HepG2 (cell line): ENCODE results near the gene CASZ1. TPM values are rescaled to one million over a fixed set of nuclear protein-coding genes. Genes with fewer than 3 reads are reported as not detected.

Experiments
- ATAC-seq: fragments of 200-7000 bp; cut with Tn5 transposase; 3 replicates; pipeline ENCODE4 v1.9.1; 2020; ENCODE audit warnings: mild to moderate bottlenecking, moderate library complexity
- BruUV-seq: library from RNA; stranded (reverse); fragments of 400-500 nt; replicated peaks from 2 replicates; lab custom pipeline; 2021; lab: Mats Ljungman, UMichigan
- CTCF ChIA-PET: fragments of 300-600 bp; formaldehyde crosslinking; extraction: SDS; loops from one replicate; lab custom pipeline; 2021; ENCODE audit warnings: low total read pairs, inconsistent platforms, low intra/inter-chr PET ratio; lab: Yijun Ruan, JAX
- POLR2A ChIA-PET: fragments of 350-600 bp; sonication (Branson Sonifier 250); formaldehyde crosslinking; loops from one replicate; lab custom pipeline; 2020; ENCODE audit warnings: antibody characterized with exemption, inconsistent platforms; lab: Yijun Ruan, JAX
- DNase-seq: peaks from one replicate; pipeline ENCODE4 v3.0.0-alpha.2; 2015; ENCODE audit warnings: low spot score
- FAIRE-seq: peaks from 3 replicates; lab custom pipeline; 2011; peaks lifted over from hg19 to GRCh38; lab: Jason Lieb, UNC
- H2AFZ ChIP-seq: one replicate; pipeline ENCODE4 v1.6.1; 2011; ENCODE audit warnings: low read length, inconsistent platforms
- H3K27ac ChIP-seq: fragments of 300-600 bp; 3 replicates; pipeline ENCODE4 v1.8.0; 2011; ENCODE audit warnings: mixed run types, mild to moderate bottlenecking, mixed read lengths, low read length, inconsistent platforms; ENCODE audit not compliant: insufficient read depth; ENCODE audit errors: extremely low read length
- H3K27me3 ChIP-seq, 2 experiments: fragments of 200-600 bp in 1 of 2; 2 replicates in 1 of 2; 3 replicates in 1 of 2; pipeline versions ENCODE4 v1.6.0 to v1.8.0; 2011; ENCODE audit warnings: low read length in 2 of 2, mild to moderate bottlenecking in 2 of 2, moderate library complexity in 2 of 2, inconsistent platforms in 1 of 2; ENCODE audit not compliant: insufficient read depth in 2 of 2, control insufficient read depth in 1 of 2
- H3K36me3 ChIP-seq, 2 experiments: fragments of 200-600 bp in 1 of 2; replicated peaks in 1 of 2; 2 replicates in 1 of 2; 3 replicates in 1 of 2; pipeline versions ENCODE4 v1.5.1 to v1.8.0; 2011; ENCODE audit warnings: low read length in 2 of 2, inconsistent platforms in 1 of 2; ENCODE audit not compliant: insufficient read depth in 2 of 2, control insufficient read depth in 1 of 2
- H3K4me1 ChIP-seq: 2 replicates; pipeline ENCODE4 v1.5.1; 2012; ENCODE audit warnings: low read length, inconsistent platforms; ENCODE audit not compliant: insufficient read depth
- H3K4me2 ChIP-seq: 2 replicates; pipeline ENCODE4 v1.6.0; 2011; ENCODE audit warnings: low read depth, low read length, inconsistent platforms
- H3K4me3 ChIP-seq, 3 experiments: fragments of 200-600 bp in 1 of 3; sonication (generic), shearing (Covaris generic) in 1 of 3; replicated peaks in 1 of 3; 2 replicates each; pipeline ENCODE4 v1.5.1; 2011 to 2016; ENCODE audit warnings: low read length in 3 of 3, inconsistent platforms in 2 of 3, low read depth in 2 of 3, mild to moderate bottlenecking in 2 of 3, control low read depth in 1 of 3, mixed read lengths in 1 of 3; ENCODE audit not compliant: insufficient read depth in 1 of 3
- H3K79me2 ChIP-seq: one replicate; pipeline ENCODE4 v1.6.1; 2011; ENCODE audit warnings: low read length, inconsistent platforms; ENCODE audit not compliant: insufficient read depth
- H3K9ac ChIP-seq: 2 replicates; pipeline ENCODE4 v1.6.0; 2011; ENCODE audit warnings: mild to moderate bottlenecking, low read depth, low read length, inconsistent platforms; ENCODE audit not compliant: insufficient read depth
- H3K9me3 ChIP-seq: 2 replicates; pipeline ENCODE4 v1.5.1; 2012; ENCODE audit warnings: mild to moderate bottlenecking, low read length
- H4K20me1 ChIP-seq: 2 replicates; pipeline ENCODE4 v1.6.0; 2011; ENCODE audit warnings: inconsistent platforms, mild to moderate bottlenecking, low read length, moderate library complexity; ENCODE audit not compliant: insufficient read depth
- DNMT1 ChIP-seq: sonication (generic); formaldehyde crosslinking; IDR thresholded peaks from 2 replicates; pipeline ENCODE4 v1.5.1; 2020; ENCODE audit warnings: mild to moderate bottlenecking, missing genetic modification reagents
- HHEX ChIP-seq: IDR thresholded peaks from 2 replicates; pipeline ENCODE4 v1.6.1; 2016; ENCODE audit warnings: control low read depth
- MAF1 ChIP-seq: sonication (generic); formaldehyde crosslinking; IDR thresholded peaks from 2 replicates; pipeline ENCODE4 v1.5.0; 2020; ENCODE audit warnings: missing genetic modification reagents, borderline replicate concordance
- NFATC3 ChIP-seq: sonication (generic); formaldehyde crosslinking; IDR thresholded peaks from 2 replicates; pipeline ENCODE4 v1.5.1; 2020; ENCODE audit warnings: mild to moderate bottlenecking, missing genetic modification reagents
- PRPF4 ChIP-seq: fragments of 200-400 bp; formaldehyde crosslinking; IDR thresholded peaks from 2 replicates; pipeline ENCODE4 v1.6.1; 2016; ENCODE audit warnings: low read length, low read depth; ENCODE audit not compliant: poor library complexity, severe bottlenecking
- ZBTB7B ChIP-seq: sonication (generic); formaldehyde crosslinking; IDR thresholded peaks from 2 replicates; pipeline ENCODE4 v1.4.0; 2020; ENCODE audit warnings: missing genetic modification reagents
- ZFX ChIP-seq: sonication (generic); formaldehyde crosslinking; IDR thresholded peaks from 2 replicates; pipeline ENCODE4 v1.4.0; 2020; ENCODE audit warnings: mild to moderate bottlenecking, low read depth, missing genetic modification reagents, moderate library complexity
- ZNF768 ChIP-seq: sonication (generic); formaldehyde crosslinking; IDR thresholded peaks from 2 replicates; pipeline ENCODE4 v1.4.0; 2020; ENCODE audit warnings: missing genetic modification reagents
- ZNF790 ChIP-seq: sonication (generic); formaldehyde crosslinking; IDR thresholded peaks from 2 replicates; pipeline ENCODE4 v1.8.0; 2022; ENCODE audit warnings: missing genetic modification reagents, mild to moderate bottlenecking, borderline replicate concordance
- ZSCAN22 ChIP-seq: sonication (generic); formaldehyde crosslinking; IDR thresholded peaks from 2 replicates; pipeline ENCODE4 v1.4.0; 2020; ENCODE audit warnings: mild to moderate bottlenecking, missing genetic modification reagents
- ZZZ3 ChIP-seq: sonication (generic); formaldehyde crosslinking; IDR thresholded peaks from 2 replicates; pipeline ENCODE4 v1.4.0; 2020; ENCODE audit warnings: missing genetic modification reagents, mild to moderate bottlenecking, borderline replicate concordance
- WGBS: methylation state at CpG from one replicate; pipeline ENCODE4 v1.1.6; 2017; ENCODE audit warnings: low lambda C conversion rate; 5-methylcytosine and 5-hydroxymethylcytosine counted together
- in situ Hi-C: cut with HindIII; loops from 2 replicates; pipeline ENCODE4 v1.10.0; 2017; ENCODE audit warnings: low pct_unique_long_range_greater_than_20kb; ENCODE audit not compliant: extremely low pct_ligation_motif_present
- intact Hi-C: fragments of 100-400 bp; cut with micrococcal nuclease; formaldehyde crosslinking; loops from one replicate; pipeline ENCODE4 v1.10.0; 2022; ENCODE audit not compliant: unreplicated experiment
- polyA plus RNA-seq, 8 experiments: library from polyadenylated mRNA; depleted of rRNA in 3 of 8; stranded (reverse) in 7 of 8; unstranded in 1 of 8; fragments of >200 nt; fragmentation: Illumina TruSeq in 4 of 8; extraction: Trizol in 4 of 8; gene quantifications; 2 replicates each; pipeline versions ENCODE4 v1.2.1 to v1.2.3, GENCODE V29; 2011 to 2016; ENCODE audit warnings: low read depth in 4 of 8, missing spikeins in 1 of 8, mixed read lengths in 1 of 8; ENCODE audit not compliant: insufficient read depth in 1 of 8
- total RNA-seq, 5 experiments: library from RNA; depleted of rRNA; stranded (reverse); fragments of >200 nt; fragmentation: Illumina TruSeq; extraction: Trizol; gene quantifications; 2 replicates each; pipeline ENCODE4 v1.2.3, GENCODE V29; 2016; ENCODE audit warnings: low read depth in 1 of 5
- TF ChIP-seq, protein P1 (sequence below): sonication (generic); formaldehyde crosslinking; IDR thresholded peaks from 2 replicates; pipeline ENCODE4 v1.8.1; 2022; ENCODE audit warnings: mild to moderate bottlenecking, missing genetic modification reagents
- TF ChIP-seq, protein P2 (sequence below), 2 experiments: sonication (generic) in 1 of 2; formaldehyde crosslinking in 1 of 2; IDR thresholded peaks; 2 replicates each; pipeline versions ENCODE4 v1.4.0 to v1.6.1; 2016 to 2020; ENCODE audit warnings: borderline replicate concordance in 1 of 2, low read depth in 1 of 2, mild to moderate bottlenecking in 1 of 2, missing genetic modification reagents in 1 of 2

The CASZ1 gene
- total and polyA plus RNA-seq, 2 of the 13 experiments (the other 11 are each of a cell fraction or from before 2014, with no cell fraction given): 1.9 to 3.7 TPM

DNA sequence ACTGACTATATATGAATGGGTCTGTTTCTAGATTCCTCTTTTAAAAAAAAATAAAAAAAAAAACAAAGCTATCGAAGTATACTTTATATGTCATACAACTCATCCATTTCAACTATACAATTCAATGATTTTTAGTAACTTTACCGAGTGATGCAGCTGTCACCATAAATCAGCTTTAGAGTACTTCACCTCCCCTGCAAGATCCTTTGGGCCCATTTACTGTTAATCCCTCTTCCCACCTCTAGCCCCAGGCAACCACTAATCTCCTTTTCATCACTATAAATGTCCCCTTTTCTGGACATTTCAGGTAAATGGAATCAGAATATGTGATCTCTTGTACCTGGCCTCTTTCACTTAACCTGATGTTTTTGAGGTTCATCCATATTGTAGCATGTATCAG, 187.8 kb downstream of the CASZ1 start (continued):
- TF ChIP-seq ZNF790 (no peak), NFATC3 (no peak)

DNA sequence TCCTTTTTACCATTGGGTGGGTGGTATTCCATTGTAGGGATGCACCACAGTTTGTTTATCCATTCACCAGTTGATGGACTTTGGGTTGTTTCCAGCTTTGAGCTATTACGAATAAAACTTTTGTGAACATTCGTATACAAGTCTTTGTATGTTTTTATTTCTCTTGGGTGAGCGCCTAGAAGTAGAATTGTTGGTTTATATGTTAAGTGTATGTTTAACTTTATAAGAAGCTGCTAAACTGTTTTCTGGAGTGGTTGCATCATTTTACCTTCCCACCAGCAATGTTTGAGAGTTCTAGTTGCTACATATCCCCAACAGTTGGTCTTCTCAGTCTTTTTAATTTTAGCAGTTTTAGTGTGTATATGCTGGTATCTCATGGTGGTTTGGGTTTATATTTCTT, 189.2 kb downstream of the CASZ1 start:
- H3K4me3 ChIP-seq: no peak overlapping the region
- no peaks in the 10 kb centered on the region for H3K79me2 ChIP-seq
- FAIRE-seq: no peak
- POLR2A ChIA-PET: no interaction called here
- CTCF ChIA-PET: no interaction called here
- H3K27ac ChIP-seq: no peak overlapping the region
- no peak overlapping the region for H3K9ac ChIP-seq
- WGBS: 92% methylated on average over 3 of the region's 3 CpGs
- no peaks in the 10 kb centered on the region for H3K27me3 ChIP-seq
- DNase-seq: no peak
- BruUV-seq: no TSS peak
- TF ChIP-seq ZSCAN22 (CRISPR knock-in tag) (no peak), MAF1 (CRISPR knock-in tag) (no peak)
- TF ChIP-seq, protein P1, sequence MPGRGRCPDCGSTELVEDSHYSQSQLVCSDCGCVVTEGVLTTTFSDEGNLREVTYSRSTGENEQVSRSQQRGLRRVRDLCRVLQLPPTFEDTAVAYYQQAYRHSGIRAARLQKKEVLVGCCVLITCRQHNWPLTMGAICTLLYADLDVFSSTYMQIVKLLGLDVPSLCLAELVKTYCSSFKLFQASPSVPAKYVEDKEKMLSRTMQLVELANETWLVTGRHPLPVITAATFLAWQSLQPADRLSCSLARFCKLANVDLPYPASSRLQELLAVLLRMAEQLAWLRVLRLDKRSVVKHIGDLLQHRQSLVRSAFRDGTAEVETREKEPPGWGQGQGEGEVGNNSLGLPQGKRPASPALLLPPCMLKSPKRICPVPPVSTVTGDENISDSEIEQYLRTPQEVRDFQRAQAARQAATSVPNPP (CRISPR knock-in tag): no peak
- no peaks in the 10 kb centered on the region for H3K9me3 ChIP-seq
- ATAC-seq: no peak
- no peak overlapping the region for H3K4me2 ChIP-seq
- peaks cover 2 to 6% of the 10 kb centered on the region in 2 experiments; a peak in 3 of 5 replicates for H3K36me3 ChIP-seq
- H2AFZ ChIP-seq: no peak overlapping the region
- intact Hi-C loops (no loop called here), in situ Hi-C loops (no loop called here)
- no peaks in the 10 kb centered on the region for H4K20me1 ChIP-seq
- H3K4me1 ChIP-seq: no peaks in the 10 kb centered on the region

DNA sequence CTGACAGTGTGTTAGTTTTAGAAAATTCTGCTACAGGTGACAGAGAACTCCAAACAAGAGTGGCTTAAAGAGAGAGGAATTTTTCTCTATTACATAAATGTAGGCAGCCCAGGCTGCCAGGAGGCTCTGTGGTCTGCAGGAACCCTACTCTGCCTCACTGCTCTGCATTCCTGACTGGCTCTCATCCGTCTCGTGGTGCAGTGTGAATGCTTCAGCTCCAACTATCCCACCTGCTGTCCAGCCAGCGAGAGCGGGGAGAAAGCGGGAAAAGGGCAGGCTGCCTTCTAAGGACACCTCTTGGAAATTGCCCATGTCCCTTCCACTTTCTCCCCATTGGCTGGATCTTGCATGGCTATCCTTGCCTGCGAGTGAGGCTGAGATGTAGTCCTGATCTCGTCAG, 190.4 kb downstream of the CASZ1 start:
- H3K9ac ChIP-seq: no peak overlapping the region
- in situ Hi-C loops: no loop called here
- no peaks in the 10 kb centered on the region for H3K79me2 ChIP-seq
- 98% methylated on average over 7 of the region's 7 CpGs for WGBS
- intact Hi-C loops: no loop called here
- H3K9me3 ChIP-seq: no peaks in the 10 kb centered on the region
- ChIA-PET POLR2A (no interaction called here), CTCF (no interaction called here)
- H3K36me3 ChIP-seq: peaks cover 2 to 15% of the 10 kb centered on the region in 2 experiments; a peak in 4 of 5 replicates
- no peak overlapping the region for H3K4me3 ChIP-seq
- no peak for ATAC-seq
- H3K27me3 ChIP-seq: no peaks in the 10 kb centered on the region
- H3K27ac ChIP-seq: no peak overlapping the region
- no peak for DNase-seq
- H4K20me1 ChIP-seq: no peaks in the 10 kb centered on the region
- H3K4me1 ChIP-seq: no peaks in the 10 kb centered on the region
- H3K4me2 ChIP-seq: no peak overlapping the region
- no TSS peak for BruUV-seq
- no peak overlapping the region for H2AFZ ChIP-seq
- no peak for FAIRE-seq
- TF ChIP-seq, protein P2, sequence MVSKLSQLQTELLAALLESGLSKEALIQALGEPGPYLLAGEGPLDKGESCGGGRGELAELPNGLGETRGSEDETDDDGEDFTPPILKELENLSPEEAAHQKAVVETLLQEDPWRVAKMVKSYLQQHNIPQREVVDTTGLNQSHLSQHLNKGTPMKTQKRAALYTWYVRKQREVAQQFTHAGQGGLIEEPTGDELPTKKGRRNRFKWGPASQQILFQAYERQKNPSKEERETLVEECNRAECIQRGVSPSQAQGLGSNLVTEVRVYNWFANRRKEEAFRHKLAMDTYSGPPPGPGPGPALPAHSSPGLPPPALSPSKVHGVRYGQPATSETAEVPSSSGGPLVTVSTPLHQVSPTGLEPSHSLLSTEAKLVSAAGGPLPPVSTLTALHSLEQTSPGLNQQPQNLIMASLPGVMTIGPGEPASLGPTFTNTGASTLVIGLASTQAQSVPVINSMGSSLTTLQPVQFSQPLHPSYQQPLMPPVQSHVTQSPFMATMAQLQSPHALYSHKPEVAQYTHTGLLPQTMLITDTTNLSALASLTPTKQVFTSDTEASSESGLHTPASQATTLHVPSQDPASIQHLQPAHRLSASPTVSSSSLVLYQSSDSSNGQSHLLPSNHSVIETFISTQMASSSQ (IDR thresholded peaks at IDR 0.05; ENCODE audit: low read depth): no peak
- TF ChIP-seq, protein P2 (CRISPR knock-in tag; IDR thresholded peaks at IDR 0.05; ENCODE audit: borderline replicate concordance): no peak
- no peak for TF ChIP-seq DNMT1
- no peak for TF ChIP-seq ZNF768 (CRISPR knock-in tag)
- TF ChIP-seq HHEX (CRISPR knock-in tag): no peak
- no peak for TF ChIP-seq ZBTB7B
- no peak for TF ChIP-seq PRPF4
- no peak for TF ChIP-seq ZZZ3 (CRISPR knock-in tag)
- no peak for TF ChIP-seq ZFX
